NOMO-1 treated with dmso at 0.1 percent for 144 hours (cell line): ENCODE measurements around the gene GNAZ.

Experiments used
- DNase-seq: peaks from one replicate; lab custom pipeline; 2025; ENCODE audit not compliant: unreplicated experiment; lab: John Stamatoyannopoulos, UW

GNAZ gene

GRCh38 chr22:23063539-23064380 is 6.6 kb upstream of the GNAZ start:
- DNase-seq, result no peak

- no peak for DNase-seq
Observed at GRCh38 chr22:23064381-23065068, 5.8 kb upstream of the GNAZ start.

- DNase-seq, result no peak
Observed at GRCh38 chr22:23065069-23065451, 5.3 kb upstream of the GNAZ start.

- no peak for DNase-seq
Observed at GRCh38 chr22:23065495-23066122, 4.7 kb upstream of the GNAZ start.

GRCh38 chr22:23066200-23067022 is 3.9 kb upstream of the GNAZ start:
- DNase-seq, result no peak

- no peak for DNase-seq
Observed at GRCh38 chr22:23067023-23067650, 3.2 kb upstream of the GNAZ start.

- no peak for DNase-seq
Observed at GRCh38 chr22:23067691-23068090, 2.6 kb upstream of the GNAZ start.

GRCh38 chr22:23068096-23068831 is 2.1 kb upstream of the GNAZ start:
- DNase-seq, result no peak

- no peak for DNase-seq
Observed at GRCh38 chr22:23068832-23069385, 1.4 kb upstream of the GNAZ start.

GRCh38 chr22:23069502-23070357 is 589 bp upstream of the GNAZ start:
- peak; percentile 88 for DNase-seq

- no peak for DNase-seq
Observed at GRCh38 chr22:23071230-23072076, 1.1 kb downstream of the GNAZ start.

- no peak for DNase-seq
Observed at GRCh38 chr22:23072077-23072910, 2.0 kb downstream of the GNAZ start.

- no peak for DNase-seq
Observed at GRCh38 chr22:23072911-23073491, 2.7 kb downstream of the GNAZ start.

GRCh38 chr22:23073526-23074229 is 3.4 kb downstream of the GNAZ start:
- no peak for DNase-seq

GRCh38 chr22:23074451-23074850 is 4.1 kb downstream of the GNAZ start:
- no peak for DNase-seq

GRCh38 chr22:23075050-23075449 is 4.7 kb downstream of the GNAZ start:
- no peak for DNase-seq
